Spleen (tissue), 11 donors: ENCODE data around the gene OPCML. TPM values are rescaled to one million over a fixed set of nuclear protein-coding genes. Genes with fewer than 3 reads are reported as not detected.

Experiments
- DNase-seq: peaks from one replicate; pipeline ENCODE4 v3.0.0-alpha.2; 2020
- H3K27ac ChIP-seq, 8 donors: fragments of 200-600 bp; sonication (generic) in 7 of 8; 1 replicate in 4 of 8; 2 replicates in 4 of 8; pipeline versions ENCODE4 v1.5.0 to v1.8.0; 2016 to 2021; ENCODE audit warnings: inconsistent platforms in 4 of 8, mild to moderate bottlenecking in 4 of 8, moderate library complexity in 1 of 8
- H3K27me3 ChIP-seq, 7 donors: fragments of 200-600 bp; sonication (generic) in 6 of 7; replicated peaks in 1 of 7; 1 replicate in 4 of 7; 2 replicates in 3 of 7; pipeline versions ENCODE4 v1.5.0 to v1.8.0; 2016 to 2021; ENCODE audit warnings: inconsistent platforms in 3 of 7, mild to moderate bottlenecking in 1 of 7
- H3K36me3 ChIP-seq, 6 donors: fragments of 200-600 bp; sonication (generic) in 5 of 6; 1 replicate in 4 of 6; 2 replicates in 2 of 6; pipeline versions ENCODE4 v1.5.0 to v1.8.0; 2016 to 2021; ENCODE audit warnings: inconsistent platforms in 2 of 6
- H3K4me1 ChIP-seq, 6 donors: fragments of 200-600 bp; sonication (generic) in 5 of 6; 1 replicate in 3 of 6; 2 replicates in 3 of 6; pipeline versions ENCODE4 v1.5.0 to v1.8.0; 2016 to 2021; ENCODE audit warnings: inconsistent platforms in 3 of 6
- H3K4me3 ChIP-seq, 8 donors: fragments of 200-600 bp; sonication (generic) in 7 of 8; 1 replicate in 4 of 8; 2 replicates in 4 of 8; pipeline versions ENCODE4 v1.5.0 to v1.8.0; 2016 to 2021; ENCODE audit warnings: inconsistent platforms in 4 of 8, mild to moderate bottlenecking in 4 of 8, moderate library complexity in 2 of 8
- H3K9me3 ChIP-seq, 8 donors: fragments of 200-600 bp; sonication (generic) in 7 of 8; 1 replicate in 4 of 8; 2 replicates in 4 of 8; pipeline versions ENCODE4 v1.5.0 to v1.8.0; 2016 to 2021; ENCODE audit warnings: inconsistent platforms in 4 of 8
- POLR2A ChIP-seq, 3 donors: fragments of 450-650 bp; IDR thresholded peaks; one replicate each; pipeline ENCODE4 v1.5.1; 2017; ENCODE audit warnings: antibody characterized with exemption in 3 of 3, mild to moderate bottlenecking in 1 of 3
- POLR2AphosphoS5 ChIP-seq, 3 donors: sonication (generic); formaldehyde crosslinking; IDR thresholded peaks; one replicate each; pipeline ENCODE4 v1.5.1; 2017; ENCODE audit warnings: antibody characterized with exemption in 3 of 3
- WGBS, 5 donors: extraction: QIAGEN DNeasy Blood & Tissue Kit in 3 of 5; methylation state at CpG; one replicate each; pipeline versions ENCODE4 v1.1.5 to v1.1.7; 2013 to 2018; 5-methylcytosine and 5-hydroxymethylcytosine counted together
- intact Hi-C: fragments of 100-400 bp; cut with DNase I; formaldehyde crosslinking; loops from one replicate; pipeline ENCODE4 v1.15.0; 2023; ENCODE audit warnings: low total_unique reads
- polyA plus RNA-seq, 3 donors: library from polyadenylated mRNA; stranded (reverse); fragments of 200-250 nt; gene quantifications; one replicate each; pipeline ENCODE4 v1.2.1, GENCODE V29; 2013
- total RNA-seq, 7 donors: library from RNA; depleted of rRNA in 3 of 7; stranded (reverse); fragments of >200 nt in 3 of 7; fragmentation: NEBNext Ultra II Directional in 4 of 7; extraction: Animal tissue kit (Norgen Biotek cat#: 25700) in 4 of 7; gene quantifications; one replicate each; pipeline versions ENCODE4 v1.1.0 to v1.2.1, GENCODE V29; 2016 to 2021
- TF ChIP-seq, protein P1 (sequence below), 11 experiments: fragments of 200-600 bp in 7 of 11; fragments of 450-650 bp in 4 of 11; sonication (generic) in 4 of 11; IDR thresholded peaks in 8 of 11; conservative IDR thresholded peaks in 3 of 11; 1 replicate in 7 of 11; 2 replicates in 4 of 11; pipeline versions ENCODE4 v1.4.0 to v1.8.0; 2016 to 2021; ENCODE audit warnings: antibody characterized with exemption in 11 of 11, inconsistent platforms in 4 of 11, mild to moderate bottlenecking in 1 of 11
- donor health status: healthy with polysubstance abuse.
- donor health status: DM: no; HTN: no; CAD: no; lungs with moderate emphysema.
- donor health status: DM: no; HTN: no; CAD: no.
- donor health status: Bipolar disorder and iron deficiency.
- donor health status: healthy.
- donor health status: DM: no; HTN: no; CAD: no.
- donor health status: DM: yes; HTN: yes; CAD: no.

Gene OPCML
- total and polyA plus RNA-seq, 10 donors, result 0.09 to 10.7 (median 3.1) TPM

DNA sequence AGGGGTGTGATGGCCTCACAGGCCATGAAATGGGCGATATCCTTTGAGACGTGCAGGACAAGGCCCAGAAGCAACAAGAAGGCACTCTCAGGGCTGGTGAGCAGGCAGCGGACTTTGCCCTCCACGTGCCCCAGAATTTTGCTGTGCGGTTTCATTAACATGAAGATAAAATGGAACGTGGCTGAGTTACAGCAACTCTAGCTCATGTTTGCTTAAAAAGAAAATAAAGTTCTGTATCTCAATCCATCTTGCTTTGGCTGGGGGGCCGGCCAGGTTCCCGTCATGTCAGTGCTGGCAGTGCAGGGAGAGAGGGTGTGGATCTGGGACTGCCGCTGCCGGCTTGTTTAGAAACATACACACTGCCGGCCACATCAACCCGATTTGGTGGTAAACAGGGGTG is 370.1 kb downstream of the OPCML start:
- intact Hi-C loops, result loop anchor here (10.0 kb wide), 1 partner anchor 673 kb away; no protein-coding TSS in a partner anchor
- no peaks in the 10 kb centered on the region for H3K4me1 ChIP-seq
- TF ChIP-seq, protein P1, sequence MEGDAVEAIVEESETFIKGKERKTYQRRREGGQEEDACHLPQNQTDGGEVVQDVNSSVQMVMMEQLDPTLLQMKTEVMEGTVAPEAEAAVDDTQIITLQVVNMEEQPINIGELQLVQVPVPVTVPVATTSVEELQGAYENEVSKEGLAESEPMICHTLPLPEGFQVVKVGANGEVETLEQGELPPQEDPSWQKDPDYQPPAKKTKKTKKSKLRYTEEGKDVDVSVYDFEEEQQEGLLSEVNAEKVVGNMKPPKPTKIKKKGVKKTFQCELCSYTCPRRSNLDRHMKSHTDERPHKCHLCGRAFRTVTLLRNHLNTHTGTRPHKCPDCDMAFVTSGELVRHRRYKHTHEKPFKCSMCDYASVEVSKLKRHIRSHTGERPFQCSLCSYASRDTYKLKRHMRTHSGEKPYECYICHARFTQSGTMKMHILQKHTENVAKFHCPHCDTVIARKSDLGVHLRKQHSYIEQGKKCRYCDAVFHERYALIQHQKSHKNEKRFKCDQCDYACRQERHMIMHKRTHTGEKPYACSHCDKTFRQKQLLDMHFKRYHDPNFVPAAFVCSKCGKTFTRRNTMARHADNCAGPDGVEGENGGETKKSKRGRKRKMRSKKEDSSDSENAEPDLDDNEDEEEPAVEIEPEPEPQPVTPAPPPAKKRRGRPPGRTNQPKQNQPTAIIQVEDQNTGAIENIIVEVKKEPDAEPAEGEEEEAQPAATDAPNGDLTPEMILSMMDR (IDR thresholded peaks at IDR 0.05 in 8 of 11, conservative IDR thresholded peaks at IDR 0.05 in 3 of 11), result no peak
- TF ChIP-seq POLR2A (IDR thresholded peaks at IDR 0.05) (no peak), POLR2AphosphoS5 (IDR thresholded peaks at IDR 0.05) (no peak)
- no peaks in the 10 kb centered on the region for H3K36me3 ChIP-seq
- DNase-seq, result no peak
- no peak overlapping the region for H3K27ac ChIP-seq
- no peaks in the 10 kb centered on the region for H3K9me3 ChIP-seq
- H3K4me3 ChIP-seq, result no peak overlapping the region
- WGBS, 5 donors, result 79 to 89% (median 86%) methylated on average over 12 of the region's 12 CpGs
- peaks cover 0 to 33% (median 0%) of the 10 kb centered on the region in 7 donors for H3K27me3 ChIP-seq

DNA sequence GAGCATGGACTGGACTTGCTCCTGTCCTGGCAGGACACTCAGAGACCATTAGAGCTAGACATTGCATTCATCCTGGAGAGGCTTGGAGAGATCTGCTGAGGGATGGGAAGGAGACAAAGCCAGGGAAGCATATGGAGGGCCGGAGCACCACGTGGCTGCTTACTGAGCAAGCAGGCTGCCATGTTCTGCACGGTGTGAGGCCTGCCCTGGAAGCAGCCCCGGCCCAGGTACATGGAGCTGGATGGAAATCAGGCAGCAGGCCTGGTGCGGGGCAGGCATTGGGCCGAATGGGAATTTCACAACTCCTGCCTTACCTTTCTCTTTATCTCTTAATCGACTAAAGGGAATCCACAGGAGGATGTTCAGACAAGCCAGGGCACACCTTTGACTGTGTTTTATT is 371.5 kb downstream of the OPCML start:
- no peaks in the 10 kb centered on the region for H3K4me1 ChIP-seq
- TF ChIP-seq, protein P1 (IDR thresholded peaks at IDR 0.05 in 8 of 11, conservative IDR thresholded peaks at IDR 0.05 in 3 of 11), result no peak
- no peak for TF ChIP-seq POLR2AphosphoS5 (IDR thresholded peaks at IDR 0.05)
- TF ChIP-seq POLR2A (IDR thresholded peaks at IDR 0.05), result no peak
- H3K4me3 ChIP-seq, result no peak overlapping the region
- DNase-seq, result no peak
- H3K27ac ChIP-seq, result no peak overlapping the region
- no peaks in the 10 kb centered on the region for H3K9me3 ChIP-seq
- H3K27me3 ChIP-seq, result peaks cover 0 to 35% (median 0%) of the 10 kb centered on the region in 7 donors
- 63 to 82% (median 74%) methylated on average over 7 of the region's 7 CpGs for WGBS, 5 donors
- intact Hi-C loops, result loop anchor here (10.0 kb wide), 1 partner anchor 674 kb away; no protein-coding TSS in a partner anchor
- no peaks in the 10 kb centered on the region for H3K36me3 ChIP-seq

DNA sequence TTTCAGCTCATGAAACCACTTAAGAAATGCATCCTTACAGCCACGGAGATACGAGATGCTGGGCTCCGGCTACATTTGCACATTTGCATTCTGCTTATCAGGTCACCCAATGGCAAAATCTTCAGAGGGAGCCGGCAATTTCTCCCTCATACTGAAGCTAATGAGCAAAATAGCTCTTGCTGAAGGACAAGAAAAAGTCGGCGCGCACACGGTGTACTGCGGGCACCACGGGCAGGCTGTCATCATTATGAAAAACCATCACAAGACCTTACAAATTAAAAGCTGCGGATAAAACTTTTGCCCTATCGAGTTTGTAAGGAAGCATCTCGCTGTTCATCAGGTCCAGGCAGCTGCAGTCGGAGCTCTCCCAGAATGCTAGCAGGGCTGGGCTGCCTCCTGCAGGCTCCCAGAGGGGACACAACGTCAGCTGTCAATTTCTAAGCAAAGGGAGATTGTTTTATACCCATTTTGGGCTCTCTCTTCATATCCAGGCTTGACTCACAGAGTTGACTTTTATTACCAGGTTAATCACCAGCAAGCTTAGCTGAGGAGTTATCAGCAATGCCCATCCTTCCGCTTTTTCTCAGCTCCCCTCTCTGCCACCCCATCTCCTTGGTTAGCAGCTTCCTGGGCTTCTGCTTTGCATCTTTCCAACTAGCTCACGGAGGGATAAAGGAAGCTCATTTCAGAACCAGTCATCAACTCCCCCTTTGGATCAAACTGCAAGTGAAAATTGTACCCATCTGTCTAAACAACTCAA is 375.1 kb downstream of the OPCML start:
- H3K4me3 ChIP-seq, result no peak overlapping the region
- DNase-seq, result no peak
- peaks cover 0 to 55% (median 4%) of the 10 kb centered on the region in 7 donors for H3K27me3 ChIP-seq
- H3K4me1 ChIP-seq, result no peaks in the 10 kb centered on the region
- no peak overlapping the region for H3K27ac ChIP-seq
- H3K36me3 ChIP-seq, result no peaks in the 10 kb centered on the region
- intact Hi-C loops, result loop anchor here (10.0 kb wide), 1 partner anchor 72 kb away; no protein-coding TSS in a partner anchor
- 51 to 61% (median 54%) methylated on average over 17 of the region's 17 CpGs for WGBS, 5 donors
- H3K9me3 ChIP-seq, result no peaks in the 10 kb centered on the region
- no peak for TF ChIP-seq POLR2A (IDR thresholded peaks at IDR 0.05)
- TF ChIP-seq, protein P1 (IDR thresholded peaks at IDR 0.05 in 8 of 11, conservative IDR thresholded peaks at IDR 0.05 in 3 of 11), result peak in 1 of 11 experiments; percentile 26

DNA sequence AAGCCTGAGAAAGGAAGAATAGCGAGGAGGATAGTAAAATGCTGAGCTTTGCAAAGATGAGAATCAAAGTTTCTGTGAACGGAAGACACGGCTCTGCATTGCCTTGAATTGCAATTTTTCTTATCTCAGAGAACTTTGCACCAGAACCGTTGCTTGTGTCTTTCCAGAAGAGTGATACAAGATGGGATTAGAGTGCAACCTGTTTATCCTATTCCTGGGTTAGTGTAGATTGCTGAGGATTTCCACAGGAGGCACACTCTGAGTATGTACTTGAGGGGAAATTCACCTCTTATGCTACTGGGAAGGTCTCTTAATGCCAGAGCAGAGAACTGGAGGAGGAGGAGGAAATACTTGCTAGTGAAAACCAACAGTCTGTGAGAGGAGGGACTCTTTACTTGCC is 377.5 kb downstream of the OPCML start:
- Histone ChIP-seq H3K9me3 (no peaks in the 10 kb centered on the region), H3K4me3 (no peak overlapping the region), H3K27ac (no peak overlapping the region), H3K36me3 (no peaks in the 10 kb centered on the region), H3K27me3 (peaks cover 0 to 54% (median 4%) of the 10 kb centered on the region in 7 donors), H3K4me1 (no peaks in the 10 kb centered on the region)
- no peak for DNase-seq
- TF ChIP-seq, protein P1 (IDR thresholded peaks at IDR 0.05 in 8 of 11, conservative IDR thresholded peaks at IDR 0.05 in 3 of 11), result no peak
- TF ChIP-seq POLR2AphosphoS5 (IDR thresholded peaks at IDR 0.05) (no peak), POLR2A (IDR thresholded peaks at IDR 0.05) (no peak)
- intact Hi-C loops, result loop anchor here (10.0 kb wide), 1 partner anchor 70 kb away; no protein-coding TSS in a partner anchor
- WGBS, 5 donors, result 58 to 75% (median 68%) methylated on average over 4 of the region's 4 CpGs
